Stimulated activated CD8-positive, alpha-beta memory T cell treated with anti-CD3 and anti-CD28 coated beads, Interleukin-2, amount 100 ng/mL, for 48 hours (primary cell): Measurements from ENCODE around the gene DISC1.
"Not testable (repeated sequence)": the region's sequence is repeated elsewhere in the genome, so short reads cannot be mapped to it uniquely, and the experiment has no call there.

Experiments used
- DNase-seq, 2 donors: peaks; one replicate each; pipeline ENCODE4 v3.0.0-alpha.2; 2020; ENCODE audit warnings: low read depth in 2 of 2

Gene DISC1

GRCh38 chr1:231667896-231668506 lies 41.4 kb downstream of the DISC1 start:
- no peak for DNase-seq

DNA sequence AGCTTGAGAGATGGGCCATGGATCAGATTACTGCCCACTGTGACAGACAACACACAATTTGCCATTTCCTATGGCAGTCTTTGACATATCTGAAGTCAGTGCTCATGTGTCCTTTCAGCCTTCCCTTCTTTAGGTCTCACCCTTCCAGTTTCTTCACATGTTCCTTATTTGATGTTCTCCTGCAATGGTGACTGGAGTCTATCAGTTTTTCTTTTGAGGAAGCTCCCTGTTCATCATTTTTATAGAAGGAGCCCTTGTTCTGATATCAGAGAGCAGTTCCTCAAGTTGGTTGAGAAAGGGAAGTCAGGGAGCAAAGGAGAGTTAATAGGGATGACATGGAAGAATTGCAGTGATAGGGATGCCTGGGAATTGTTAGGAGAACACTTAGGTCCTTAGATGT lies 42.2 kb downstream of the DISC1 start:
- no peak for DNase-seq

- DNase-seq = not testable (repeated sequence)
Measured at GRCh38 chr1:231669864-231670621, 43.5 kb downstream of the DISC1 start.

- no peak for DNase-seq
Measured at GRCh38 chr1:231670755-231671154, 44.2 kb downstream of the DISC1 start.

DNA sequence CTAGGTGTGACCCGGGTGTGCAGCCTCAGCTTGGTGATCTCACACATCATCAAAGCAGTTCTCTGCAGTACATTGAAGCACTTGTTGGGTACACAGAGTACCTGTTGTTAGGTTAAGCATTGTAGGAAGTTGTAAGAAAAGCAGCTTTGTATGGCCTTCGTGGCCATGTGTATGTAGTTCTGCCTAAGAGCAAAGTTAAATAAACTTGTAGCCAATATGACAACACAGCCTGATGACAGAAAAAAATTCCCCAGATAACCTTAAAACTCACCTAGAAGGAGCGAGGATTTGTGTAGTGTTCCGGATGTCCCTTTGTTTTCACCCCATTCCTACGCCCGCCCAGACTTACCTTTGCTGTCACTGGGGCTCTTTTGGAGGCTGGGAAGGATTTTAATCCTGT lies 48.0 kb downstream of the DISC1 start:
- DNase-seq = no peak

DNA sequence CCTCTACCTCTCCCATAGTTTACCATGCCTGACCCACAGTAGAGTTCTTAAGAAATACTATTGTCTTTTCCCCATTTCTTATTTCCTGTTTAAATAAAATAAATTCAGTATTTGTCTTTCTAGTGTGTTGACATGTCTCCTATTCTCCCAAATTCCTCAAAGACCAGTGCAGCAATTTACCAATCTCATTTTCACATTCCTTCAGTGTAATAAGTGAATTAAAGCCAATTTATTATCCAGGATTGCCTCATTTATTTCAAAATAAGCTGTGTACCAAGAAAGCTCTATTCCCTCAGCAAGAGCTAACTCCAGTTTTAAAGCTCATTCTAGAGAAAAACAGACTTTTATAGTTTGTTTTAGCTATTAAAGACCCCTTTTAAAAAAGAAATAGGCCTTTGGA lies 49.9 kb downstream of the DISC1 start:
- DNase-seq = no peak

DNA sequence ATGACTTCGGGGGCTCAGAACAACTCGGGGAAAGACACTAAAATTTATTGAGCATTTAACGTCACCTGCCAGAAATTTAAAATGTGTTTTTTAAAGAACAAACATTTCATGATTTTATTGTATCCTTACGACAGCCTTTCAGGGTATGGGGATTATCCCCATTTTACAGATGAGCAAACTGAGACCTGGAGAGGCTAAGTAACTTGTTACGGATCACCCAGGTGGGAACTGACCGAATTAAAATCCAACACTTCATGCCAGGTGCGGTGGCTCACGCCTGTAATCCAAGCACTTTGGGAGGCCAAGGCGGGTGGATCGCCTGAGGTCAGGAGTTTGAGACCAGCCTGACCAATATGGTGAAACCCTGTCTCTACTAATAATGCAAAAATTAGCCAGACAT lies 50.9 kb downstream of the DISC1 start:
- DNase-seq = no peak

DNA sequence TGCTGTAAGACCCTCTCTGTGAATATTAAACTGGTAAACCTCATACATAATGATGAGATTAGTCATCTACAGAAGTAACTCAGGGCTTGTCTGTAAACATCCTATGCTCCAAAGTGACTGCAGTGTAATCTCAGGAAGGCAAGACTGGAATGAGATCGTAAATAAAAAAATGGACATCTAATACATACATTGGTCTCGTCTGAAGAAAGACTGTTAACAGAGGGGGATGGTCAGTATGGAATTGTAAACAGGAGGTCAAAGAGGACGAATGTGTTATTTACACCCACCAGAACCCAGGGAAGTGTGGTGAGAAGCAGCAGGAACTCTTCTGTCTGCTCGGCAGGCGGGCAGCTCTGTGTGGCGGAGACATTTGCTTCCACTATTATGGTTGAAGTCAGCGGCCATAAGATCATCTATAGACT lies 51.4 kb downstream of the DISC1 start:
- DNase-seq = no peak

GRCh38 chr1:231679109-231679508 lies 52.5 kb downstream of the DISC1 start:
- no peak for DNase-seq

DNA sequence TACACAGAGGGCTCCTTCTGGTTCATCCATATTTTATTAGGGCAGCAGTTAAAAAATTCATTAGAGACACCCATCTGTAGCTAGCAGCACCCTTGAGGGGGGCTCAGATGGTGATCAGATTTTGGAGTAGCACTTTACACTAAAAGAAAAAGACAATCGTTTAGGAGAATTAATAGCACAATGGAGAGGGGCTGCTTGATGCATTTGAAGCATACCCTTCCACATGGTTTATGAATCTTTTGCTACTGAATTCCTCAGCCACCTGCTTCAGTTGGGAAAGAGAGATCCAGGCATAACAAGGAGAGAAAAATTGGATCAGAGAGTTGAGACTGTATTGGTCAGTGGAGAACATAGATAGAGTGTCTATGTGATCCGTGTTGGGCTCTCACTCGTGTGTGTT lies 54.4 kb downstream of the DISC1 start:
- no peak for DNase-seq

DNA sequence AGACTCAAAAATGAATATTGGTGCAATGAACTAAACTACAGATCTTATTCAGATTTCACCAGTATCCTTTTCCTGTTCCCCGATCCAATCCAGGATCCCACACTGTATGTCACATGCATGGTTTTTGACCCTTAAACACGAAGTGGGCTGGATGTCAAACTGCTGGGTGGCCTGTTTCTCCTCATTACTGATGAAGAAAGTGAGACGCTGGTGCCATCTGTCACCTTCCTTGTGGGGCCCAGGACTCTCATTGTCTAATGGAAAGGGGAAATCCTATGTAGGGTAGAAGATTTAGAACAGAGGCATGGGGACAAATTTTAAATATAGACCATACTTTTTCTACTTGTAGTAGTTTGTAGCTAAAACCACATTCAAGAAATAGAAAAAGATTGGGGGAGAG lies 56.2 kb downstream of the DISC1 start:
- no peak for DNase-seq

DNA sequence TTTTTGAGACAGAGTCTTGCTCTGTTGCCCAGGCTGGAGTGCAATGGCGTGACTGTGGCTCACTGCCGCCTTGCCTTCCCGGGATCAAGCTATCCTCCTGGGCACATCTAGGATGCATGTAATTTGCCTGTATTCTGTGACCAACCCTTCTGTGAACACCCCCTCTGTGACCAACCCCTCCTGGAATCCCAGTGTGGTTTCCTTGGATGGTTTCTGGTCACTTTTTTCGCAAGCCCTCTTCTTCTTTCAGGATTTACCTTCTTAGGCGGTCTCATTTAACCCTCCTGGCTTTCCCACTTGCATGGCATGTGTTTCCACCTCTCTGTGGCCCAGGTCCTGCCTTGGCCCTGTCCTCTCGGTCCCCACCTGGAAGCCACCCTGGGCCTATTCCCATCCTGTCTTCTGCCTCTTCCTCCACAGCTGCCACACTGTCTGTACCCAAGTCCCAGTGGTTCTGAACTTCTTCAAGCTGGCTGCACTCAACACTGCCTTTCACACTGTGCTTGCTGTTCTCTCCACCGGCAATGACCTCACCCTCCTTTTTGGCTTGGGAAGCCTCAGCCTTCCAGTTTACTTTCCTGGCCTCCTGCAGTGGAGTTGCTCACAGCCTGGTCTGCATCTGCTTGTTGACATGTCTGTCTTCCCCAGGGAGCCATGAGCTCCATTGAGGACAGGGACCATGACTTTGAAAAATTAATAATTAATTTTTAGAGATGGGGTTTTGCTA lies 57.0 kb downstream of the DISC1 start:
- DNase-seq = no peak

DNA sequence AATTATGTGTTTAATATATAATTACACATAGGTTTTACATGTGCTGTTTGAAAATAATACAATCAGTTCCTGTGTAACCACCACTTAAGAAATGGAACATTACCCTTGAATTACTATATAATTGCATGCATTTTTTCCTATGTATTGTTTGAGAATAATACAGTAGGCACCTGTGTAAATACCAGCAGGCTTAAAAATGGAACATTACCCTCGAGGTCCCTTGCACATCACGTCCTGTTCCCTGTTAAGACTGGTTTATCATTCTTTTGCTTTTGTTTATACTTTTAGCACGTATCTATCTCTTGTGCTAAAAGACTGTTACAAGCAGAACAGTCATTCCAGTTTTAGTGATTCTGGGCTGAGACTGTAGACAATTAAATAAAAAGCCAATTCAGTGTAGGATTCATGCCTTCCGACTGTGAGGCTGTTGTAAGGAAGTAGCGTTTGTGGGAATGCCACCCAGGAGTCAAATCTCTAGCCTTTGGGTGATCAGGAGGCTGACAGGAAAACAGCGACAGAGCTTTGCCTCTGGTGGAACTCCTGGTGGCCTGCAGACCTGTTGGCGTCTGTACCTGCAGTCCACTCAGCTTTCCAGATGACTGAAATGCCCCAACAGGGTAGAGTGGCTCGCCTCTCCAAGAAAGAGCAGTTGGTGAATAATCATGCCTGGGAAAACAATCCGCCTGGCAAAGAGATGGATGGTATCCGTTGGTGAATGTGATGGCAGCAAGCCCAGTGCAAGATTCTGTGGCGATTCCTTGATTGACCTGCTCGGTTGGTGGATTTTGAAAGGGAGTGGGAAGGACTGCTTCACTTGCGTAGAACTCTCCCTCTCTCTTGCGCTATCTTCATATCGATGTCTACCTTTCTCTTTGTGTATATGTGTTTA lies 58.0 kb downstream of the DISC1 start:
- DNase-seq = no peak

- no peak for DNase-seq
Measured at GRCh38 chr1:231686384-231686783, 59.8 kb downstream of the DISC1 start.

- DNase-seq = no peak
Measured at GRCh38 chr1:231688989-231689388, 62.4 kb downstream of the DISC1 start.

DNA sequence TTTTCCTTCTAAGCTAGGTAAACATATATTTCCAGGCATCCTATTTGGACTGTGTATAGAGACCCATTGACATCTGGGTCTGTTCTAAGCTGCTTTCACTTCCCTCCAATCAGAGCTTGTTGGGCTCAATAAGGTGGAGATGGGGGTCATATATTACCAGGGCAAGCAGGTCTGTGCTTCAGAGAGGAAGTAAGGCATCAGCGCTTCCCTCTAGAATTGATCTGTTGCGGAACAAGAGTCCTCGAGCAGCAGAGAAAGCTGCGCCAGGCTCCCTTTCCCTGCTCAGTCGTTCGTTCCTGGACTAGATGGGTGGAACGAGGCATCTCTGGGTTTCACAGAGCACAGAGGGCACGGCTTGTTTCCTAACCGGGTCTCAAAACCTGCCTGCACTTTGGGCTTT lies 63.5 kb downstream of the DISC1 start:
- no peak for DNase-seq

DNA sequence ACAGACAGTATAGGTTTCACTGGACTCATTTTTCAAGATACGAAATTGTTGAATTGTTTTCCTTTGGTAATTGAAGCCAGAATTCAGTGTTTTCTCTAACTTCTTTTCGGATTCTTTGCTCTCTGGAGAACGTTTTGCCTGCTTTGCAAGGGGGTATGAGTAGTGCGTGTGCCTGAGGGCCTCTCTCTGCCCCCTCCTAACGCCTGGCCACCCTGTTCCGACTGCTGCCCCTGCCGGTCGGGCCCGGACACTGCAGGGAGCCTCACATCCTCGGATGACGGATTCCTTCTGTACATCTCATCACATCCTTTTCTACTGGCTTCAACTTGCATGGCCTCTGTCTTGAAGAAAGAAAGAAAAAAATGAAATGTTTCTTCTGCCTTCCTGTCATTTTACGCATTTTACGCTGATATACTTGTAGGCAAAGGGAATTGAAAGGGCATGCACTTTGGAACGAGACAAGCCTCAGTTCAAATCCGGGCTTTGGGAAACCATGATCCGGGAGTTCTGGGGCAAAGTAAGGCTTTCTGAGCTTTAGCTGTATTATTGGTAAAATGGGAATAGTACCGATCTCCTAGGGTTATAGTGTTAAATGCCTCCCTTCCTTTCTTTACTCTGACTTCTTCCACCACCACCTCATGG lies 65.1 kb downstream of the DISC1 start:
- no peak for DNase-seq

- no peak for DNase-seq
Measured at GRCh38 chr1:231693361-231694074, 66.9 kb downstream of the DISC1 start.

DNA sequence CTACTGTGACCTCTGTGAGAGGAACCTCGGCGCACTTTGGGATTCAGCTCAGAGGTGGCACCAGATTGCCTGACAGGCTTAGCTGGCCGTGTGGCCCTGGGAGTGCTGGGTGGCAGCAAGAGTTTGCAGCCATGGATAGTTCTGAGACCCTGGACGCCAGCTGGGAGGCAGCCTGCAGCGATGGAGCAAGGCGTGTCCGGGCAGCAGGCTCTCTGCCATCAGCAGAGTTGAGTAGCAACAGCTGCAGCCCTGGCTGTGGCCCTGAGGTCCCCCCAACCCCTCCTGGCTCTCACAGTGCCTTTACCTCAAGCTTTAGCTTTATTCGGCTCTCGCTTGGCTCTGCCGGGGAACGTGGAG lies 67.5 kb downstream of the DISC1 start:
- DNase-seq = no peak

GRCh38 chr1:231694465-231695077 lies 68.0 kb downstream of the DISC1 start:
- DNase-seq = no peak
